HepG2 (cell line): ENCODE data around the gene MVK. TPM values are rescaled to one million over a fixed set of nuclear protein-coding genes. Genes with fewer than 3 reads are reported as not detected.

Experiments
- ARID4A ChIP-seq: sonication (generic); formaldehyde crosslinking; IDR thresholded peaks from 2 replicates; pipeline ENCODE4 v1.5.0; 2020; ENCODE audit warnings: mild to moderate bottlenecking, missing genetic modification reagents, borderline replicate concordance
- ELK4 ChIP-seq: sonication (generic); formaldehyde crosslinking; IDR thresholded peaks from 2 replicates; pipeline ENCODE4 v1.9.0; 2021; ENCODE audit warnings: missing genetic modification reagents, borderline replicate concordance
- FOXA1 ChIP-seq, 2 experiments: fragments of 450-650 bp in 1 of 2; sonication (generic) in 1 of 2; formaldehyde crosslinking in 1 of 2; IDR thresholded peaks; 2 replicates each; pipeline versions ENCODE4 v1.4.0 to v1.6.1; 2016 to 2020; ENCODE audit warnings: missing genetic modification reagents in 1 of 2
- GTF3A ChIP-seq: sonication (generic); formaldehyde crosslinking; conservative IDR thresholded peaks from 2 replicates; pipeline ENCODE4 v1.4.0; 2020; ENCODE audit warnings: mild to moderate bottlenecking, missing genetic modification reagents
- PHB2 ChIP-seq: fragments of 450-650 bp; IDR thresholded peaks from 2 replicates; pipeline ENCODE4 v1.6.1; 2018; ENCODE audit not compliant: partially characterized antibody
- RBM39 ChIP-seq: fragments of 200-400 bp; formaldehyde crosslinking; IDR thresholded peaks from one replicate; pipeline ENCODE4 v1.6.1; 2018; ENCODE audit warnings: antibody characterized with exemption, mild to moderate bottlenecking, low read depth, low read length; ENCODE audit not compliant: poor library complexity, severe bottlenecking
- TMF1 ChIP-seq: sonication (generic); formaldehyde crosslinking; IDR thresholded peaks from 2 replicates; pipeline ENCODE4 v1.8.1; 2022; ENCODE audit warnings: low read depth, missing genetic modification reagents
- USF2 ChIP-seq, 2 experiments: sonication (generic) in 1 of 2; formaldehyde crosslinking in 1 of 2; IDR thresholded peaks; 2 replicates each; pipeline versions ENCODE4 v1.5.1 to v1.6.1; 2011 to 2020; ENCODE audit warnings: borderline replicate concordance in 1 of 2, low read depth in 1 of 2, low read length in 1 of 2, mild to moderate bottlenecking in 1 of 2, missing genetic modification reagents in 1 of 2, moderate library complexity in 1 of 2
- YEATS4 ChIP-seq: sonication (generic); formaldehyde crosslinking; IDR thresholded peaks from 2 replicates; pipeline ENCODE4 v1.4.0; 2020; ENCODE audit warnings: missing genetic modification reagents, borderline replicate concordance
- ZBTB2 ChIP-seq: sonication (generic); formaldehyde crosslinking; IDR thresholded peaks from 2 replicates; pipeline ENCODE4 v1.8.0; 2022; ENCODE audit warnings: low read depth, missing genetic modification reagents
- ZBTB4 ChIP-seq: sonication (generic); formaldehyde crosslinking; IDR thresholded peaks from 2 replicates; pipeline ENCODE4 v1.4.0; 2020; ENCODE audit warnings: missing genetic modification reagents, mild to moderate bottlenecking, borderline replicate concordance
- ZKSCAN5 ChIP-seq: sonication (generic); formaldehyde crosslinking; IDR thresholded peaks from 2 replicates; pipeline ENCODE4 v1.5.1; 2020; ENCODE audit warnings: mild to moderate bottlenecking, missing genetic modification reagents
- ZNF660 ChIP-seq: sonication (generic); formaldehyde crosslinking; IDR thresholded peaks from 2 replicates; pipeline ENCODE4 v1.5.1; 2020; ENCODE audit warnings: mild to moderate bottlenecking, low read depth, missing genetic modification reagents, borderline replicate concordance
- polyA plus RNA-seq, 8 experiments: library from polyadenylated mRNA; depleted of rRNA in 3 of 8; stranded (reverse) in 7 of 8; unstranded in 1 of 8; fragments of >200 nt; fragmentation: Illumina TruSeq in 4 of 8; extraction: Trizol in 4 of 8; gene quantifications; 2 replicates each; pipeline versions ENCODE4 v1.2.1 to v1.2.3, GENCODE V29; 2011 to 2016; ENCODE audit warnings: low read depth in 4 of 8, missing spikeins in 1 of 8, mixed read lengths in 1 of 8; ENCODE audit not compliant: insufficient read depth in 1 of 8
- total RNA-seq, 5 experiments: library from RNA; depleted of rRNA; stranded (reverse); fragments of >200 nt; fragmentation: Illumina TruSeq; extraction: Trizol; gene quantifications; 2 replicates each; pipeline ENCODE4 v1.2.3, GENCODE V29; 2016; ENCODE audit warnings: low read depth in 1 of 5

MVK gene
- total and polyA plus RNA-seq, 2 of the 13 experiments (the other 11 are each of a cell fraction or from before 2014, with no cell fraction given): 11.6 to 66.9 TPM

- TF ChIP-seq ZBTB4 (CRISPR knock-in tag) (no peak), USF2 (IDR thresholded peaks at IDR 0.05; ENCODE audit: low read depth, low read length) (no peak), USF2 (CRISPR knock-in tag; IDR thresholded peaks at IDR 0.05; ENCODE audit: borderline replicate concordance) (no peak), GTF3A (no peak), ARID4A (CRISPR knock-in tag) (no peak), RBM39 (no peak), YEATS4 (CRISPR knock-in tag) (no peak), FOXA1 (IDR thresholded peaks at IDR 0.05) (no peak), FOXA1 (CRISPR knock-in tag; IDR thresholded peaks at IDR 0.05) (no peak), PHB2 (no peak), ZBTB2 (CRISPR knock-in tag) (no peak), ZNF660 (CRISPR knock-in tag) (no peak), ZKSCAN5 (no peak), TMF1 (CRISPR knock-in tag) (no peak), ELK4 (CRISPR knock-in tag) (no peak)
Measured at GRCh38 chr12:109631302-109631701, 57.7 kb downstream of the MVK start (continued).
